ENCODE data around the gene MEN1. TPM values are rescaled to one million over a fixed set of nuclear protein-coding genes. Genes with fewer than 3 reads are reported as not detected.

MEN1 gene
- total and polyA plus RNA-seq, 9 of the 15 experiments (the other 6 are each of a cell fraction or from before 2014, with no cell fraction given), result 3.4 to 57.2 (median 19.3) TPM

DNA sequence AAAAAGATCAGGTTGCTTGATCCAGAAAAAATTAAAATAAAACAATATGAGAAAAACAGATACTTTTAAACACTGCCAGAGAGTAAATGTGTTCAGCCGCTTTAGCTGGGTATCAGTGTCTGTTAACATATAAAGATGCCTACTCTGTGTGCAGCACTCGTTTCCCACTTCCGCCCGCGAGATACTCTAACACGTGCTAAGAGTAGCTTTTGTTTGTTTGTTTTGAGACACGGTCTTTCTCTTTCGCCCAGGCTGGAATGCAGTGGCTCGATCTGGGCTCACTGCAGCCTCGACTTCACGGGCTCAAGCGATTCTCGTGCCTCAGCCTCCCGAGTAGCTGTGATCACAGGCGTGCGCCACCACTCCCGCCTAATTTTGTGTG lies 531 bp upstream of the MEN1 start (continued):
- TF ChIP-seq NKRF (IDR thresholded peaks at IDR 0.05; ENCODE audit: borderline replicate concordance) (peak; percentile 41; the same call in 1 of the 2 replicates), TAF15 (IDR thresholded peaks at IDR 0.05; ENCODE audit: low read depth, low read length) (no peak), CCNT2 (IDR thresholded peaks at IDR 0.05; ENCODE audit: borderline replicate concordance, extremely low read depth, insufficient read length, low read depth, low read length) (no peak), MTA1 (IDR thresholded peaks at IDR 0.05; ENCODE audit: borderline replicate concordance) (no peak), STAT5A (IDR thresholded peaks at IDR 0.05; ENCODE audit: borderline replicate concordance, low read length) (no peak), STAG1 (CRISPR knock-in tag; IDR thresholded peaks at IDR 0.05; ENCODE audit: borderline replicate concordance) (no peak), SRF (CRISPR knock-in tag; IDR thresholded peaks at IDR 0.05) (no peak), ZFP30 (CRISPR knock-in tag; IDR thresholded peaks at IDR 0.05; ENCODE audit: borderline replicate concordance) (no peak), XRCC5 (IDR thresholded peaks at IDR 0.05; ENCODE audit: low read depth, low read length) (0 out of 2 replicates have a peak, but pooled peaks have one; percentile 16), CREB3L1 (IDR thresholded peaks at IDR 0.05; ENCODE audit: borderline replicate concordance, low read depth) (no peak), ELF4 (CRISPR knock-in tag; IDR thresholded peaks at IDR 0.05) (no peak), BCOR (IDR thresholded peaks at IDR 0.05) (peak; percentile 82), KAT8 (IDR thresholded peaks at IDR 0.05; ENCODE audit: low read depth) (no peak), SREBF2 (CRISPR knock-in tag; IDR thresholded peaks at IDR 0.05) (no peak), E2F3 (CRISPR knock-in tag; IDR thresholded peaks at IDR 0.05) (no peak), ZNF707 (CRISPR knock-in tag; conservative IDR thresholded peaks at IDR 0.05) (no peak), NR2C2 (CRISPR knock-in tag; IDR thresholded peaks at IDR 0.05) (no peak), NR2C2 (tag; IDR thresholded peaks at IDR 0.05) (peak; percentile 62), GABPA (tag; conservative IDR thresholded peaks at IDR 0.05; ENCODE audit: low read depth) (peak; percentile 69), PML (IDR thresholded peaks at IDR 0.05; ENCODE audit: low read length) (no peak), TEAD2 (tag; IDR thresholded peaks at IDR 0.05) (no peak), ZNF24 (IDR thresholded peaks at IDR 0.05) (no peak)
- TF ChIP-seq, protein P1, sequence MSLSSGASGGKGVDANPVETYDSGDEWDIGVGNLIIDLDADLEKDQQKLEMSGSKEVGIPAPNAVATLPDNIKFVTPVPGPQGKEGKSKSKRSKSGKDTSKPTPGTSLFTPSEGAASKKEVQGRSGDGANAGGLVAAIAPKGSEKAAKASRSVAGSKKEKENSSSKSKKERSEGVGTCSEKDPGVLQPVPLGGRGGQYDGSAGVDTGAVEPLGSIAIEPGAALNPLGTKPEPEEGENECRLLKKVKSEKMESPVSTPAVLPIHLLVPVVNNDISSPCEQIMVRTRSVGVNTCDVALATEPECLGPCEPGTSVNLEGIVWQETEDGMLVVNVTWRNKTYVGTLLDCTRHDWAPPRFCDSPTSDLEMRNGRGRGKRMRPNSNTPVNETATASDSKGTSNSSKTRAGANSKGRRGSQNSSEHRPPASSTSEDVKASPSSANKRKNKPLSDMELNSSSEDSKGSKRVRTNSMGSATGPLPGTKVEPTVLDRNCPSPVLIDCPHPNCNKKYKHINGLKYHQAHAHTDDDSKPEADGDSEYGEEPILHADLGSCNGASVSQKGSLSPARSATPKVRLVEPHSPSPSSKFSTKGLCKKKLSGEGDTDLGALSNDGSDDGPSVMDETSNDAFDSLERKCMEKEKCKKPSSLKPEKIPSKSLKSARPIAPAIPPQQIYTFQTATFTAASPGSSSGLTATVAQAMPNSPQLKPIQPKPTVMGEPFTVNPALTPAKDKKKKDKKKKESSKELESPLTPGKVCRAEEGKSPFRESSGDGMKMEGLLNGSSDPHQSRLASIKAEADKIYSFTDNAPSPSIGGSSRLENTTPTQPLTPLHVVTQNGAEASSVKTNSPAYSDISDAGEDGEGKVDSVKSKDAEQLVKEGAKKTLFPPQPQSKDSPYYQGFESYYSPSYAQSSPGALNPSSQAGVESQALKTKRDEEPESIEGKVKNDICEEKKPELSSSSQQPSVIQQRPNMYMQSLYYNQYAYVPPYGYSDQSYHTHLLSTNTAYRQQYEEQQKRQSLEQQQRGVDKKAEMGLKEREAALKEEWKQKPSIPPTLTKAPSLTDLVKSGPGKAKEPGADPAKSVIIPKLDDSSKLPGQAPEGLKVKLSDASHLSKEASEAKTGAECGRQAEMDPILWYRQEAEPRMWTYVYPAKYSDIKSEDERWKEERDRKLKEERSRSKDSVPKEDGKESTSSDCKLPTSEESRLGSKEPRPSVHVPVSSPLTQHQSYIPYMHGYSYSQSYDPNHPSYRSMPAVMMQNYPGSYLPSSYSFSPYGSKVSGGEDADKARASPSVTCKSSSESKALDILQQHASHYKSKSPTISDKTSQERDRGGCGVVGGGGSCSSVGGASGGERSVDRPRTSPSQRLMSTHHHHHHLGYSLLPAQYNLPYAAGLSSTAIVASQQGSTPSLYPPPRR (CRISPR knock-in tag; IDR thresholded peaks at IDR 0.05; ENCODE audit: borderline replicate concordance), result no peak
